Neural crest cell (in vitro differentiated cells): ENCODE measurements around the gene EPHA1. TPM values are rescaled to one million over a fixed set of nuclear protein-coding genes. Genes with fewer than 3 reads are reported as not detected.

Source experiments
- DNase-seq: peaks from one replicate; pipeline ENCODE4 v3.0.0; 2021; ENCODE audit warnings: low read depth, mixed read lengths, low spot score
- H3K27ac Mint-ChIP-seq: one replicate; pipeline ENCODE4 v1.8.0; 2021; ENCODE audit warnings: mild to moderate bottlenecking, mixed read lengths; ENCODE audit not compliant: unreplicated experiment
- H3K27me3 Mint-ChIP-seq: 2 replicates; pipeline ENCODE4 v1.8.0; 2021; ENCODE audit warnings: low read depth, mild to moderate bottlenecking, mixed read lengths
- H3K36me3 Mint-ChIP-seq: 2 replicates; pipeline ENCODE4 v1.8.0; 2021; ENCODE audit warnings: low read depth, mild to moderate bottlenecking, mixed read lengths
- H3K4me1 Mint-ChIP-seq: 2 replicates; pipeline ENCODE4 v1.8.0; 2021; ENCODE audit warnings: mixed read lengths
- H3K4me3 Mint-ChIP-seq: one replicate; pipeline ENCODE4 v1.8.0; 2021; ENCODE audit warnings: mild to moderate bottlenecking, mixed read lengths
- H3K9me3 Mint-ChIP-seq: 2 replicates; pipeline ENCODE4 v1.8.0; 2021; ENCODE audit warnings: mixed read lengths
- CTCF ChIP-seq: fragments of 200-600 bp; sonication (generic); conservative IDR thresholded peaks from 2 replicates; pipeline ENCODE4 v1.5.0; 2021; ENCODE audit warnings: antibody characterized with exemption, mild to moderate bottlenecking
- total RNA-seq: library from RNA; stranded (reverse); gene quantifications from 2 replicates; pipeline ENCODE4 v1.2.1, GENCODE V29; 2021

EPHA1 gene
- total RNA-seq, 1 donor from 2014 or later = not detected

- peaks cover 22% of the 10 kb centered on the region for H3K4me1 Mint-ChIP-seq
- no peak overlapping the region for H3K27ac Mint-ChIP-seq
- no peak for TF ChIP-seq CTCF
- no peaks in the 10 kb centered on the region for H3K36me3 Mint-ChIP-seq
- H3K9me3 Mint-ChIP-seq = no peaks in the 10 kb centered on the region
- no peak overlapping the region for H3K4me3 Mint-ChIP-seq
- H3K27me3 Mint-ChIP-seq = peaks cover 34% of the 10 kb centered on the region
- no peak for DNase-seq
These were observed 40.7 kb downstream of the EPHA1 start for GRCh38 chr7:143367972-143368371.

GRCh38 chr7:143363016-143363937, 45.4 kb downstream of the EPHA1 start:
- Mint-ChIP-seq H3K27ac (no peak overlapping the region), H3K36me3 (peaks cover 7% of the 10 kb centered on the region), H3K4me3 (peak overlapping the region; percentile 86), H3K9me3 (no peaks in the 10 kb centered on the region), H3K27me3 (peaks cover 49% of the 10 kb centered on the region), H3K4me1 (peaks cover 19% of the 10 kb centered on the region)
- DNase-seq = no peak
- TF ChIP-seq CTCF = no peak

- Mint-ChIP-seq H3K4me1 (peaks cover 19% of the 10 kb centered on the region), H3K4me3 (peak within 1 kb of the TSS; percentile 86), H3K36me3 (peaks cover 9% of the 10 kb centered on the region), H3K9me3 (no peaks in the 10 kb centered on the region), H3K27ac (no peak within 1 kb of the TSS), H3K27me3 (peaks cover 49% of the 10 kb centered on the region)
- no peak for DNase-seq
- TF ChIP-seq CTCF = no peak
These were observed 46.3 kb downstream of the EPHA1 start, which contains the start of gene FAM131B for GRCh38 chr7:143362131-143363015. Gene FAM131B (minus strand): TSS chr7:143362713. CDS start chr7:143362603, 110 bp downstream.

- Mint-ChIP-seq H3K4me1 (peaks cover 19% of the 10 kb centered on the region), H3K27ac (no peak overlapping the region), H3K36me3 (peaks cover 15% of the 10 kb centered on the region), H3K4me3 (peak overlapping the region; percentile 85), H3K9me3 (no peaks in the 10 kb centered on the region), H3K27me3 (peaks cover 49% of the 10 kb centered on the region)
- no peak for TF ChIP-seq CTCF
- no peak for DNase-seq
These were observed 47.0 kb downstream of the EPHA1 start for GRCh38 chr7:143361552-143362130.
